Measurements from ENCODE around the gene TNFRSF19.
"Not testable (repeated sequence)": the region's sequence is repeated elsewhere in the genome, so short reads cannot be mapped to it uniquely, and the experiment has no call there.

The TNFRSF19 gene

GRCh38 chr13:23652909-23653726, 82.9 kb downstream of the TNFRSF19 start:
- in situ Hi-C loops (cut with HindIII; ENCODE audit: low sequenced_read_pairs) = no loop called here

DNA sequence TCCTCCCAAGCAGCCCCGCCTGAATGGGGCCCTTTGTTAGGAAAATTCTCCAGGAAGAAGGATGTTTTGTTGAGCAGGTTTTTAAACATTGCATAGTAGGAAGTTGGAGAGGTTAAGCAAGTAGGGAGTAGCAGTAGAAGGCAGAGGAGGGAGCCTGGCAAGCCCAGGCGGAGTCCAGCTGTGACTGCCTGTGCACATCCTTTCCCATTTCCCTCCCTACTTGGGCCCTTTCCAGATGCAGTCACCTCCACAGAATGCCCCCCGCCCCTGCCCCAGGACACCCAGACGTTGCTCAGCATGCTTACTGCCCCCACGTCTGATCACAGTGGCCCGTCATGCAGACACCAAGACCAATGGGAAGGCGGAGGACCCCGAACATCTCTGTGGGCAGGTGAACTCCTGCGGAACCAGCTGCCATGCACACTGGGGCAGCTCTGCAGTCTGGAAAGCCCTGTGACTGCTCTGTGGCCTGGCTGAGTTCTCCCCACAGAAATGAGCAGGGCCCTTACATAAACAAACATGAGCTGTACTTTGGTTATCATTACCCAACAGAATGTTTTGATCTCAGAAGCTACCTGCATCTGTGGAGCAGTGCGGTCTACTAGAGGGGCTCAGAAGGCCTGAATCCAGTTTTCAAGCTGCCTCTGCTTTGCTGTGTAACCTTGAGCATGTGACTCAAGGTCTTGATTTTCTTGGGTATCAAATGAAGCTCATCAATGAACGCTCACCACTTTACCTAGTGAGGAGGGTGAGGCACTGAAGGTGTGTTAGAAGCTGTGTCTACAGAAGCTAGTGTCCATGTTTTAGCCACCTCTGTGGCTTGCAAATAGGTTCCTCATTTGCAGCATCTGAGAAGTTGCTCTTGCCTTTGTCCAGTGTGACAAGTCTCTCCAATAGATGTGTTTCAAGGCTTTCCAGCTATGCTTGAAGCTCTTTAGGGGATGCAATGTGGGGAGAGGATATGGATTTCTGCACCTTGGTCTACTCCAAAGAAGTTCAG, 84.2 kb downstream of the TNFRSF19 start:
- in situ Hi-C loops (cut with HindIII; ENCODE audit: low sequenced_read_pairs) = no loop called here

- in situ Hi-C loops (cut with HindIII; ENCODE audit: low sequenced_read_pairs) = no loop called here
Measured at GRCh38 chr13:23655321-23655720, 85.1 kb downstream of the TNFRSF19 start.

GRCh38 chr13:23656637-23657371, 86.6 kb downstream of the TNFRSF19 start:
- in situ Hi-C loops (cut with HindIII; ENCODE audit: low sequenced_read_pairs) = no loop called here

DNA sequence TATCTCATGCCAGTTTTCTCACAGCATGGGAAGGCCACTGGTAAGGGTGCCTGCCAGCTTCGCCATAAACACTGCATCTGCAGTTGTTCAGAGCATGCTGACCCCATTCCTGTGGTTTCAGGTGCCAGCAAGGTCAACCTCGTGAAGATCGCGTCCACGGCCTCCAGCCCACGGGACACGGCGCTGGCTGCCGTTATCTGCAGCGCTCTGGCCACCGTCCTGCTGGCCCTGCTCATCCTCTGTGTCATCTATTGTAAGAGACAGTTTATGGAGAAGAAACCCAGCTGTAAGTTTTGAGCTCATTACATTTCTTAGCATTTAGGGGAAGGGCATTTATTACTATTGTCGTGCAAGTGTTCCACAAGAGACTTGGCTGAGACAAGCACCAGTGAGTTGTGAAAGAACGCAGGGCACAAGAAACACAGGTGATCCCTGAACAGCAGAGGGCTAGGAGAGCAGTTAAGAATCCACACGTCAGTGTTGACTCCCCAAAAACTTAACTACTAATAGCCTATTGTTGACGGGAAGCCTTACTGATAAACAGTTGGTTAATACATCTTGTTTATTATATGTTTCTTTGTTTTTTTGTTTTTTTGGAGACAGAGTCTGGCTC, 88.8 kb downstream of the TNFRSF19 start:
- in situ Hi-C loops (cut with HindIII; ENCODE audit: low sequenced_read_pairs) = no loop called here

DNA sequence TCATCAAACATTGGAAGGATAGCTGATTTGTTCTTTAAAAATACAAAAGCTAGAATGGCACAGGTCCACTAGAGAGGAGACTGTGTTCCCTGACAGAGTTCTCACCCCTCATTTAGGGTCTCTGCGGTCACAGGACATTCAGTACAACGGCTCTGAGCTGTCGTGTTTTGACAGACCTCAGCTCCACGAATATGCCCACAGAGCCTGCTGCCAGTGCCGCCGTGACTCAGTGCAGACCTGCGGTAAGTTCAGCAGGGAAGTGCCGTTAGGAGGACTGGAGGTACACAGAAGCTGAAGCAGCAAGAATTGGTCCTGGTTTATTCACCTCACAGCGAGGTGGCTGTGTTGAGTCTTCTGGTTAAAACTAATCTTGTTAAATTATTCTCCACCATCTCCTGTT, 90.0 kb downstream of the TNFRSF19 start:
- in situ Hi-C loops (cut with HindIII; ENCODE audit: low sequenced_read_pairs) = no loop called here

- in situ Hi-C loops (cut with HindIII; ENCODE audit: low sequenced_read_pairs) = no loop called here
Measured at GRCh38 chr13:23666582-23666981, 96.4 kb downstream of the TNFRSF19 start.

DNA sequence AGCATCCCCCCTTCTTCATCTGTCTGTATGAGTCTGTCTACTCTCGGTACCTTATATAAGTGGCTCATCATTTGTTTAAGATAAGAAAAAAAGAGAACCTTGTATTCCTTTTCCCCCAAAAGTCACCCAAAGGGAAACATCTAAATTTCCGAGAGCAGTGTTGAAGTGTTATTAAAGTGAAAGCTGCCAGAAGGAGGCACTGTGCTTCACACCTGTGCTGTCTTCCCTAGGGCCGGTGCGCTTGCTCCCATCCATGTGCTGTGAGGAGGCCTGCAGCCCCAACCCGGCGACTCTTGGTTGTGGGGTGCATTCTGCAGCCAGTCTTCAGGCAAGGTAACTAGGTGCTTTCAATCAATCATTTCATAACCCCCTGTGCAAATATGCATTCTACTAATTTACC, 97.5 kb downstream of the TNFRSF19 start:
- in situ Hi-C loops (cut with HindIII; ENCODE audit: low sequenced_read_pairs) = no loop called here

DNA sequence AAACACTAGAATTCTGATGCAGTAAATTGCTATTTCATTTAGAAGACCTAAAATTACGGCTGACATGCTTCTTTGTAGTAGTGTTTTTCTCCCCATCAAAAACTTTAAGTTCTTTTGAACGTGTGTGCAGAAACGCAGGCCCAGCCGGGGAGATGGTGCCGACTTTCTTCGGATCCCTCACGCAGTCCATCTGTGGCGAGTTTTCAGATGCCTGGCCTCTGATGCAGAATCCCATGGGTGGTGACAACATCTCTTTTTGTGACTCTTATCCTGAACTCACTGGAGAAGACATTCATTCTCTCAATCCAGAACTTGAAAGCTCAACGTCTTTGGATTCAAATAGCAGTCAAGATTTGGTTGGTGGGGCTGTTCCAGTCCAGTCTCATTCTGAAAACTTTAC, 98.3 kb downstream of the TNFRSF19 start:
- in situ Hi-C loops (cut with HindIII; ENCODE audit: low sequenced_read_pairs) = no loop called here

GRCh38 chr13:23670793-23671192, 100.6 kb downstream of the TNFRSF19 start:
- in situ Hi-C loops (cut with HindIII; ENCODE audit: low sequenced_read_pairs) = no loop called here

DNA sequence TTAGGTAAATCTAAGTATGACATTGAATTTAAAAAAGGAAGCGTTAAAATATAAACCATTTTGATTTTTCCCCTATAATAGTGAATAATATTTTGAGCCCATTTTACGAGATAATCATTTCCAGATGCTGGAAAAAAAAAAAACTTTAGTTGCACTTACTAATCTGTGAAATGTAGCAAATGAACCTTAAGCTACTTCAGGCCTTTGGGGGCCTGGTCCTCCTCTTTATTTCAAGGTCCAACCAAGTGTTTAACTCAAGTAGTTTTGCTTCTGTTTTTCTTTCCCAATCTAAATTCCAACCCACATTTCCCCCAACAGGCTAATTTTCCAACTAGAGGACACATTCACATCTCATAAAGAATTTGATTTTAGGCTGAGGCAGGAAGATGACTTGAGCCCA, 101.2 kb downstream of the TNFRSF19 start:
- in situ Hi-C loops (cut with HindIII; ENCODE audit: low sequenced_read_pairs) = no loop called here

GRCh38 chr13:23671897-23672296, 101.7 kb downstream of the TNFRSF19 start:
- in situ Hi-C loops (cut with HindIII; ENCODE audit: low sequenced_read_pairs) = no loop called here

GRCh38 chr13:23672616-23673015, 102.4 kb downstream of the TNFRSF19 start:
- in situ Hi-C loops (cut with HindIII; ENCODE audit: low sequenced_read_pairs) = no loop called here

DNA sequence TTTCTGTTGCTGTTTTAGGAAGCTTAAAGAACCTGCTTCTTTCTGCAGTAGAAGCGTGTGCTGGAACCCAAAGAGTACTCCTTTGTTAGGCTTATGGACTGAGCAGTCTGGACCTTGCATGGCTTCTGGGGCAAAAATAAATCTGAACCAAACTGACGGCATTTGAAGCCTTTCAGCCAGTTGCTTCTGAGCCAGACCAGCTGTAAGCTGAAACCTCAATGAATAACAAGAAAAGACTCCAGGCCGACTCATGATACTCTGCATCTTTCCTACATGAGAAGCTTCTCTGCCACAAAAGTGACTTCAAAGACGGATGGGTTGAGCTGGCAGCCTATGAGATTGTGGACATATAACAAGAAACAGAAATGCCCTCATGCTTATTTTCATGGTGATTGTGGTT, 103.1 kb downstream of the TNFRSF19 start:
- in situ Hi-C loops (cut with HindIII; ENCODE audit: low sequenced_read_pairs) = no loop called here

- in situ Hi-C loops (cut with HindIII; ENCODE audit: low sequenced_read_pairs) = no loop called here
Measured at GRCh38 chr13:23673867-23674605, 103.8 kb downstream of the TNFRSF19 start.

DNA sequence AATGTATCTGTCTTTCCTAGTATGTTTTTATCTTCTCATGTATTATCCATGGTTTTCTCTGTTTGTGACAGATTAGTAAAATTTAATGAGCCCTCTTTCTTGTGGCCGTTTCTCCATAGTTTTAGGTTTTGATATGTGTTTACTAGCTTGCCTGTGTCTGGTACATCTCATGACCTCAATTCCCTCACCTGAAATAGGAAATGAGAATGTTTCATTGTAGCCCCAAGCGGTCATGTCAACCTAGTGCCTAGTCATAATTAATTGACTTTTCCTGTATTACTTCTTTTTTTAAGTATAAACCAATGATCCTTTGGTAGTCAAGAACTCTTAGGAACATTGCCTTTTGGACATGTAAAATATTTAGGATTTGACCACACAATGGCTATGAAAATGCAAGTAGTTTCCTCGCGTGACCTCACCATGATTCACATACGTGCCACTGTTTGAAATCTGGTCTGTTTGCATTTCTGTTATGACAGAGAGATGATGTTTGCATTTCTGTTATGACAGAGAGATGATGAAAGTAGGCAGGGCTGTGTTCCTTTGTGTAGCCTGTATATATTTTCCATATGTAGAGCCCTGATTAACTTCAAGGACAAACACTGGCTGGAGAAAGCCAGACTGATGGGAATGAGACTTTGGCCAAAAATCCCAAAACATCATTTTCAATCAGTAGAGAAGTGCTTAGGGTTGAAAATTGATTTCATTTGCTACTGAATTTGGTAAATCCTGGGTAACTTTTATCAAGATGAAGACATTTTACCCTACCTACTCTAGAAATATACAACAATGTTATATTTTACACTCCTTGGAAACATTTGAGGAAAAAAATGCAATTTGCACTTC, 104.8 kb downstream of the TNFRSF19 start:
- in situ Hi-C loops (cut with HindIII; ENCODE audit: low sequenced_read_pairs) = no loop called here

DNA sequence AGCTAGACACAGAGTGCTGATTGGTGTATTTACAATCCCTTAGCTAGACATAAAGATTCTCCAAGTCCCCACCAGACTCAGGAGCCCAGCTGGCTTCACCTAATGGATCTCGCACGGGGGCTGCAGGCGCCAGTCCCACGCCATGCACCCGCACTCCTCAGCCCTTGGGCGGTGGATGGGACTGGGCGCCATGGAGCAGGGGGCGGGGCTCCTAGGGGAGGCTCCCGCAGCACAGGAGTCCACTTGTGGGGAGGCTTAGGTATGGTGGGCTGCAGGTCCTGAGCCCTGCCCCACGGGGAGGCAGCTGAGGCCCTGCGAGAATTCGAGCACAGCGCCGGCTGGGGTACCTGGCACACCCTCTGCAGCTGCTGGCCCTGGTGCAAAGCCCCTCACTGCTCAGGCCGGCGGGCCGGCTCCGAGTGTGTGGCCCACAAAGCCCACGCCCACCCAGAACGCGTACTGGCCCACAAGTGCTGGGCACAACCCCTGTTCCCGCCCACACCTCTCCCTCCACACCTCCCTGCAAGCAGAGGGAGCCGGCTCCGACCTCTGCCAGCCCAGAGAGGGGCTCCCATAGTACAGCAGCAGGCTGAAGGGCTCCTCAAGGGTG, 107.6 kb downstream of the TNFRSF19 start:
- in situ Hi-C loops (cut with HindIII; ENCODE audit: low sequenced_read_pairs) = not testable (repeated sequence)

GRCh38 chr13:23678795-23679194, 108.6 kb downstream of the TNFRSF19 start:
- in situ Hi-C loops (cut with HindIII; ENCODE audit: low sequenced_read_pairs) = no loop called here

DNA sequence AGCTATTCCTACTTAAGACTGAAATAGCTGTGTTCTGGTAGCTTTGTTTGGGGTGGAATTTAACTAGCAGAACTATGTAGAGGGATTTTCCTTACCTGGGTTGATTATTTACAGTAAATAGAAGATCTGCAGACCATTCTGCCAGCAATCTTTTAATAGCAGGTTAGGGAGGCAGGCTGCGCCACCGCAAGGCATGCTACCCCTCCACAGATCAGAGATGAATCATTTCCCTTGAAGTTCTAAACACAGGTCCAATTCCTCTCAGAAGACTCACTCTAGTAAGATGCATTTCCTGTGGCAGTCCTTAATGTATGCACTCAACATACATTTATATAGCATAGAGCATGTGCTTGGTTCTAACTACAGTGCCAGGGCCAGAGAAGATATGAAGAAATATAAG, 109.0 kb downstream of the TNFRSF19 start:
- in situ Hi-C loops (cut with HindIII; ENCODE audit: low sequenced_read_pairs) = no loop called here
